Mesenchymal stem cell (in vitro differentiated cells and primary cell): ENCODE data around the gene ZBTB40.

Experiments
- DNase-seq: peaks from one replicate; pipeline ENCODE4 v3.0.0-alpha.2; 2013
- H2AFZ ChIP-seq: one replicate; pipeline ENCODE4 v1.6.1; 2013; ENCODE audit warnings: low read depth, mild to moderate bottlenecking, control low read depth, inconsistent platforms, low read length, moderate library complexity
- H2AK5ac ChIP-seq: 2 replicates; pipeline ENCODE4 v1.6.1; 2013; ENCODE audit warnings: low read length, moderate library complexity, mild to moderate bottlenecking, inconsistent platforms; ENCODE audit not compliant: severe bottlenecking
- H2BK120ac ChIP-seq: one replicate; pipeline ENCODE4 v1.6.1; 2013; ENCODE audit warnings: low read depth, mild to moderate bottlenecking, inconsistent platforms, low read length, moderate library complexity
- H2BK12ac ChIP-seq, 2 experiments: one replicate each; pipeline ENCODE4 v1.6.1; 2013; ENCODE audit warnings: inconsistent platforms in 2 of 2, low read length in 2 of 2, mild to moderate bottlenecking in 2 of 2, moderate library complexity in 2 of 2, control low read depth in 1 of 2
- H2BK15ac ChIP-seq: one replicate; pipeline ENCODE4 v1.6.1; 2013; ENCODE audit warnings: mild to moderate bottlenecking, low read depth, inconsistent platforms; ENCODE audit not compliant: poor library complexity, severe bottlenecking
- H2BK5ac ChIP-seq: 2 replicates; pipeline ENCODE4 v1.6.1; 2013; ENCODE audit warnings: low read depth, mild to moderate bottlenecking, low read length, control low read depth, inconsistent platforms; ENCODE audit not compliant: poor library complexity, severe bottlenecking
- H3K14ac ChIP-seq, 2 experiments: one replicate each; pipeline ENCODE4 v1.6.1; 2013; ENCODE audit warnings: inconsistent platforms in 2 of 2, low read length in 2 of 2, control low read depth in 1 of 2, mild to moderate bottlenecking in 1 of 2, moderate library complexity in 1 of 2
- H3K18ac ChIP-seq, 2 experiments: one replicate each; pipeline ENCODE4 v1.6.1; 2013; ENCODE audit warnings: inconsistent platforms in 2 of 2, low read length in 2 of 2, control low read depth in 1 of 2, low read depth in 1 of 2, mild to moderate bottlenecking in 1 of 2
- H3K23ac ChIP-seq, 2 experiments: one replicate each; pipeline ENCODE4 v1.6.1; 2013; ENCODE audit warnings: inconsistent platforms in 2 of 2, low read length in 2 of 2, mild to moderate bottlenecking in 2 of 2, moderate library complexity in 2 of 2, control low read depth in 1 of 2
- H3K27ac ChIP-seq: 2 replicates; pipeline ENCODE4 v1.5.1; 2013; ENCODE audit warnings: mild to moderate bottlenecking, moderate library complexity, low read length, control low read depth, inconsistent platforms; ENCODE audit not compliant: poor library complexity, severe bottlenecking
- H3K27me3 ChIP-seq, 2 experiments: 2 replicates each; pipeline versions ENCODE4 v1.6.1 to v1.7.0; 2013; ENCODE audit warnings: low read length in 2 of 2, mild to moderate bottlenecking in 2 of 2, moderate library complexity in 2 of 2, control low read depth in 1 of 2, inconsistent platforms in 1 of 2; ENCODE audit not compliant: control insufficient read depth in 1 of 2, insufficient read depth in 1 of 2
- H3K36me3 ChIP-seq, 2 experiments: 2 replicates each; pipeline versions ENCODE4 v1.6.1 to v1.7.0; 2013; ENCODE audit warnings: low read length in 2 of 2, control low read depth in 1 of 2, inconsistent platforms in 1 of 2, low read depth in 1 of 2, mild to moderate bottlenecking in 1 of 2; ENCODE audit not compliant: insufficient read depth in 2 of 2, control insufficient read depth in 1 of 2
- H3K4ac ChIP-seq, 2 experiments: one replicate each; pipeline ENCODE4 v1.6.1; 2013; ENCODE audit warnings: inconsistent platforms in 2 of 2, low read length in 2 of 2, mild to moderate bottlenecking in 2 of 2, moderate library complexity in 2 of 2, control low read depth in 1 of 2, low read depth in 1 of 2
- H3K4me1 ChIP-seq: 2 replicates; pipeline ENCODE4 v1.6.1; 2013; ENCODE audit warnings: low read depth, low read length, control low read depth; ENCODE audit not compliant: control insufficient read depth, insufficient read depth
- H3K4me2 ChIP-seq: 2 replicates; pipeline ENCODE4 v1.6.1; 2013; ENCODE audit warnings: low read length, mild to moderate bottlenecking, inconsistent platforms; ENCODE audit not compliant: poor library complexity, severe bottlenecking
- H3K4me3 ChIP-seq, 2 experiments: 2 replicates each; pipeline versions ENCODE4 v1.5.1 to v1.7.0; 2013; ENCODE audit warnings: low read length in 2 of 2, mild to moderate bottlenecking in 2 of 2, control low read depth in 1 of 2, low read depth in 1 of 2; ENCODE audit not compliant: insufficient read depth in 1 of 2
- H3K79me1 ChIP-seq: replicated peaks from 2 replicates; pipeline ENCODE4 v1.6.1; 2013; ENCODE audit warnings: mild to moderate bottlenecking, control low read depth, low read length, inconsistent platforms; ENCODE audit not compliant: poor library complexity, severe bottlenecking
- H3K9ac ChIP-seq: 2 replicates; pipeline ENCODE4 v1.7.0; 2013; ENCODE audit warnings: mild to moderate bottlenecking, low read length, moderate library complexity
- H3K9me3 ChIP-seq: 2 replicates; pipeline ENCODE4 v1.7.0; 2013; ENCODE audit warnings: mild to moderate bottlenecking, low read length; ENCODE audit not compliant: control insufficient read depth
- H4K8ac ChIP-seq: one replicate; pipeline ENCODE4 v1.6.1; 2013; ENCODE audit warnings: inconsistent platforms, mild to moderate bottlenecking, low read length, moderate library complexity
- H4K91ac ChIP-seq: one replicate; pipeline ENCODE4 v1.6.1; 2013; ENCODE audit warnings: mild to moderate bottlenecking, low read length, inconsistent platforms
- WGBS: methylation state at CpG from one replicate; pipeline ENCODE4 v1.1.7; 2013; ENCODE audit warnings: mixed read lengths; 5-methylcytosine and 5-hydroxymethylcytosine counted together

The ZBTB40 gene

DNA sequence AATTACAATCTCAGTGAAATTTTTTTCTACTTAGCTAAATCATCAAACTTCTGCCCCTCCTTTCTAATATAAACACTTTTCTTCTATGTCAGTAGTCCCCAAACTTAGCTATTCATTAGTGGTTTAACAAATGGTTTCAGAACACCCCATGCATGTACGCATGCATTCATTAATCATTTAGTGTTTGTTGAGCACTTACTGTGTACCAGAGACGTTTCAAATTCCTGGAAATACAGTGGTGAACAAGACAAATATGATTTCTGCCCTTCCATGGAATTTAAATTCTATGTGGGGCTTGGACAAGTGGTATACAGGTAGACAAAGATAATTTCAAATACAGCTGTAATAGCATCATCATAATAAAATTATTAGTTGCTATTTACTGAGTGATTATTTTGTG lies 1.5 kb downstream of the ZBTB40 start:
- H3K4ac ChIP-seq = no peak overlapping the region
- H4K8ac ChIP-seq = no peak overlapping the region
- H3K23ac ChIP-seq = no peak overlapping the region
- peak overlapping the region in 1 of 2 experiments; percentile 84 for H3K4me3 ChIP-seq
- H2AK5ac ChIP-seq = no peak overlapping the region
- no peak overlapping the region for H4K91ac ChIP-seq
- no peak overlapping the region for H3K27ac ChIP-seq
- no peak overlapping the region for H2BK12ac ChIP-seq
- H2BK15ac ChIP-seq = no peak overlapping the region
- H3K27me3 ChIP-seq = no peaks in the 10 kb centered on the region
- no peak overlapping the region for H2BK5ac ChIP-seq
- H3K4me1 ChIP-seq = peaks cover 2% of the 10 kb centered on the region
- 73% methylated on average over 2 of the region's 2 CpGs for WGBS
- no peak overlapping the region for H3K4me2 ChIP-seq
- H2BK120ac ChIP-seq = no peak overlapping the region
- no peaks in the 10 kb centered on the region for H3K36me3 ChIP-seq
- H3K18ac ChIP-seq = no peak overlapping the region
- peak overlapping the region; percentile 93 for H3K9ac ChIP-seq
- no peak for DNase-seq
- peaks cover 20% of the 10 kb centered on the region for H3K79me1 ChIP-seq
- no peaks in the 10 kb centered on the region for H3K9me3 ChIP-seq
- no peak overlapping the region for H3K14ac ChIP-seq
- H2AFZ ChIP-seq = no peak overlapping the region

GRCh38 chr1:22454476-22455056 lies 2.9 kb downstream of the ZBTB40 start:
- Histone ChIP-seq H3K18ac (no peak overlapping the region), H2AK5ac (peak overlapping the region; percentile 67), H3K4me1 (peaks cover 2% of the 10 kb centered on the region), H2BK5ac (no peak overlapping the region), H3K23ac (no peak overlapping the region), H2BK120ac (peak overlapping the region; percentile 19), H4K91ac (no peak overlapping the region), H2AFZ (no peak overlapping the region), H3K27ac (no peak overlapping the region), H3K14ac (no peak overlapping the region), H4K8ac (no peak overlapping the region), H3K79me1 (peaks cover 22% of the 10 kb centered on the region), H3K9ac (no peak overlapping the region), H3K36me3 (no peaks in the 10 kb centered on the region), H2BK12ac (no peak overlapping the region), H3K9me3 (no peaks in the 10 kb centered on the region), H3K4me2 (no peak overlapping the region), H2BK15ac (no peak overlapping the region), H3K4me3 (no peak overlapping the region), H3K27me3 (no peaks in the 10 kb centered on the region), H3K4ac (no peak overlapping the region)
- no peak for DNase-seq
- 90% methylated on average over 4 of the region's 4 CpGs for WGBS

DNA sequence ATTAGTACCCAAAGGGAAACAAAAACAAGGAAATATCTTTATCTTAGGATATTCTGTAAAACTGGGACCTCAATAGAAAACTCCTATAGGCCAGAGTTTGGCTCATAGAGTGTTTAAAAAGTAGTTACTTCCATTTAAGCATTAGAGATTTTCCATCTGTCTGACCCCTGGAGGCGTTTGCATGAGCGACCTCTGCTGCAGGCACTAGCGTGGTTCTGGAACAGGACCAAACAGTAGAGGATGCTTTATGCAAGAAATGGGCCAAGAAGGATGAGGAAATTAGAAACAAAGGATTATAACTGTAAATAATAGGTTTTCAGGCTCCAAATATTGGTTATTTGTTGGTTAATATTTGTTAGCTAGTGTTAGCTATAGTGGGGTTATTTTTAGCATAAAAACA lies 5.7 kb downstream of the ZBTB40 start:
- Histone ChIP-seq H3K27ac (no peak overlapping the region), H3K4me2 (no peak overlapping the region), H4K8ac (no peak overlapping the region), H2AFZ (no peak overlapping the region), H3K14ac (no peak overlapping the region), H3K36me3 (no peaks in the 10 kb centered on the region), H4K91ac (no peak overlapping the region), H3K4me1 (peaks cover 2% of the 10 kb centered on the region), H3K18ac (no peak overlapping the region), H3K4ac (no peak overlapping the region), H3K27me3 (no peaks in the 10 kb centered on the region), H2BK5ac (no peak overlapping the region), H2AK5ac (no peak overlapping the region), H2BK120ac (no peak overlapping the region), H2BK12ac (no peak overlapping the region), H2BK15ac (no peak overlapping the region), H3K4me3 (no peak overlapping the region), H3K23ac (no peak overlapping the region), H3K79me1 (peaks cover 33% of the 10 kb centered on the region), H3K9me3 (no peaks in the 10 kb centered on the region), H3K9ac (no peak overlapping the region)
- peak; percentile 29 for DNase-seq
- WGBS = 73% methylated on average over 3 of the region's 3 CpGs

DNA sequence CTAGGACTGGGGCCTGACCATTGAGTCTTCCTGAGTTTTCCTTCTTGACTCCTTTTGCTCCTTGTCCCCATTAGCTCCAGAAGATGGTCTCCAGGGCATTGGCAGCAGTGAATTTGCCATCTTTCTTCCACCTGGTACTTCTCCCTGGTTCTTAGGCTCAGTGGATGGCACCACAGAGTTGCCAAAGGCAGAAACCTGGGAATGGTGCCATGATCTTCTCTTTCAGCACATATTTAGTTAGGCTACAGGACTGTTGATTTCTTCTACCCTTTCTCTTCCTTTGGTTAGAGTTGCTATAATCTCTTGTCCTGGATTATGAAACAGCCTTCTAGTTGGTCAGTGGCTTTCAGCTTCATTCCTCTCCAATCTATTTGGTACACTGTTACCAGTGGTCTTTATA lies 6.2 kb downstream of the ZBTB40 start:
- DNase-seq = no peak
- peaks cover 2% of the 10 kb centered on the region for H3K4me1 ChIP-seq

More for the DNA sequence above, 6.2 kb downstream of the ZBTB40 start:
- no peaks in the 10 kb centered on the region for H3K27me3 ChIP-seq
- no peak overlapping the region for H2BK120ac ChIP-seq
- no peak overlapping the region for H2BK15ac ChIP-seq
- no peak overlapping the region for H3K4ac ChIP-seq
- H4K91ac ChIP-seq = no peak overlapping the region
- H3K4me3 ChIP-seq = no peak overlapping the region
- H2BK12ac ChIP-seq = no peak overlapping the region
- H3K23ac ChIP-seq = no peak overlapping the region
- H3K9me3 ChIP-seq = no peaks in the 10 kb centered on the region
- no peak overlapping the region for H3K18ac ChIP-seq
- no peak overlapping the region for H3K9ac ChIP-seq
- H3K4me2 ChIP-seq = no peak overlapping the region
- no peak overlapping the region for H3K27ac ChIP-seq
- H2BK5ac ChIP-seq = no peak overlapping the region
- no peak overlapping the region for H2AK5ac ChIP-seq
- peaks cover 33% of the 10 kb centered on the region for H3K79me1 ChIP-seq
- no peak overlapping the region for H4K8ac ChIP-seq
- no peak overlapping the region for H2AFZ ChIP-seq
- H3K14ac ChIP-seq = no peak overlapping the region
- no peaks in the 10 kb centered on the region for H3K36me3 ChIP-seq
